GM19238 (cell line): ENCODE data around the gene NPIPA1.
"Not testable (repeated sequence)": the region's sequence is repeated elsewhere in the genome, so short reads cannot be mapped to it uniquely, and the experiment has no call there.

Source experiments
- DNase-seq: peaks from one replicate; pipeline ENCODE4 v3.0.0; 2011; ENCODE audit warnings: low spot score; ENCODE audit not compliant: insufficient read length

Gene NPIPA1

GRCh38 chr16:14930246-14930645, 7.0 kb upstream of the NPIPA1 start:
- DNase-seq = not testable (repeated sequence)

- not testable (repeated sequence) for DNase-seq
Observed at GRCh38 chr16:14930971-14931370, 6.3 kb upstream of the NPIPA1 start.

- not testable (repeated sequence) for DNase-seq
Observed at GRCh38 chr16:14932581-14933375, 4.5 kb upstream of the NPIPA1 start.

GRCh38 chr16:14937994-14938393, 751 bp downstream of the NPIPA1 start:
- DNase-seq = not testable (repeated sequence)

GRCh38 chr16:14942686-14943085, 5.4 kb downstream of the NPIPA1 start:
- not testable (repeated sequence) for DNase-seq

GRCh38 chr16:14955546-14956231, 18.4 kb downstream of the NPIPA1 start:
- DNase-seq = no peak

DNA sequence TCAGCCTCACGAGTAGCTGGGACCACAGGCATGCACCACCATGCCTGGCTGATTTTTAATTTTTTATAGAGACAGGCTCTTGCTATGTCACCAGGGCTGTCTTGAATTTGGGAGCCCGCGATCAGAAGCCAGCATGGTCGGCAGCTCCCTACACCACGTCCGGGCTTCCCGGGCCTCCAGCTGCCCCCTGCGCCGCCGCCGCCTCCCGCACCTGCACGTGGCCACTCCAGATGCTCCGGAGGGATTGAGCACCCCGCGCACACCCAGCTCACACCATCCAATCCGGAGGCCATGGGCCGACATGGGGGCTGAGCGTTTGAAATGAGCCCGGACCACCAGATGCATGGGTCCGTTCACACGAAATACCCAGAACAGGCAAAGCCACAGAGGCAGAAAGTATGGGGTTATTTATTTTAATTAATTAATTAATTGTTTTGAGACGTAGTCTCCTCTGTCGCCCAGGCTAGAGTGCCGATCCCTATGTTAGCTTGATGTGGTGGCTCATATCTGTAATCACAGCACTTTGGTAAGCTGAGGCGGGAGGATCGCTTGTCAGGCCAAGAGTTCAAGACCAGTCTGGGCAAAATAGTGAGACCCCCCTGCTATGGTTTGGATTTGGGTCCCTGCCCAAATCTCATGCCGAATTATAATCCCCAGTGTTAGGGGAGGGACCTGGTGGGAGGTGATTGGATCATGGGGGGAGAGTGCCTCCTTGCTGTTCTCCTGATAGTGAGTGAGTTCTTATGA, 20.5 kb downstream of the NPIPA1 start:
- DNase-seq = no peak

DNA sequence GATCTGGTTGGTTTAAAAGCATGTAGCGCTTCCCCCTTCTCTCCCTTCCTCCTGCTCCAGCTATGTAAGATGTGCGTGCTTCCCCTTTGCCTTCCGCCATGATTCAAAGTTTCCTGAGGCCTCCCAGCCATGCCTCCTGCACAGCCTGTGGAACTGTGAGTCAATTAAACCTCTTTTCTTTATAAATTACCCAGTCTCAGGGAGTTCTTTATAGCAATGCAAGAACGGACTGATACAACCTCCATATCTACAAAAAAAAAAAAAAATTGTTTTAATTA, 21.0 kb downstream of the NPIPA1 start:
- DNase-seq = no peak

DNA sequence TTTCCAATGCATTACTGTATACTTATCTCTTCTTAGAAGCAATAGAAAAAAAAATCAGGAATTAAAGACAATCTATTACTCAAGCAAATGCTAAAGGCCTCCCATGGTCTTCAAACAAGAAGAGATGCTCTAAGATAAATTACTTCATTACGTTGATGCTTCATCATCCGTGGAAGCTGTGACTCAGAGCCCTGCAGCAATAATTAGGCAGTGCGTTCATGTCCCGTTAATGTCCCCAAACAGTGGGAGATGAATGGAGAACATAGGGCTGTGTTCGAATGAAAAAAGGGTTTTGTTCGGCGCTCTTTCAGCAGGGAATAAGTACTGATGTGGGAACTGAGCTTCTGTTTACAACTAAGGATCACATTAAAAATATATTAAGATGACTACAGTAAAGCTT, 21.7 kb downstream of the NPIPA1 start:
- DNase-seq = no peak

- no peak for DNase-seq
Observed at GRCh38 chr16:14961405-14962186, 24.4 kb downstream of the NPIPA1 start.

DNA sequence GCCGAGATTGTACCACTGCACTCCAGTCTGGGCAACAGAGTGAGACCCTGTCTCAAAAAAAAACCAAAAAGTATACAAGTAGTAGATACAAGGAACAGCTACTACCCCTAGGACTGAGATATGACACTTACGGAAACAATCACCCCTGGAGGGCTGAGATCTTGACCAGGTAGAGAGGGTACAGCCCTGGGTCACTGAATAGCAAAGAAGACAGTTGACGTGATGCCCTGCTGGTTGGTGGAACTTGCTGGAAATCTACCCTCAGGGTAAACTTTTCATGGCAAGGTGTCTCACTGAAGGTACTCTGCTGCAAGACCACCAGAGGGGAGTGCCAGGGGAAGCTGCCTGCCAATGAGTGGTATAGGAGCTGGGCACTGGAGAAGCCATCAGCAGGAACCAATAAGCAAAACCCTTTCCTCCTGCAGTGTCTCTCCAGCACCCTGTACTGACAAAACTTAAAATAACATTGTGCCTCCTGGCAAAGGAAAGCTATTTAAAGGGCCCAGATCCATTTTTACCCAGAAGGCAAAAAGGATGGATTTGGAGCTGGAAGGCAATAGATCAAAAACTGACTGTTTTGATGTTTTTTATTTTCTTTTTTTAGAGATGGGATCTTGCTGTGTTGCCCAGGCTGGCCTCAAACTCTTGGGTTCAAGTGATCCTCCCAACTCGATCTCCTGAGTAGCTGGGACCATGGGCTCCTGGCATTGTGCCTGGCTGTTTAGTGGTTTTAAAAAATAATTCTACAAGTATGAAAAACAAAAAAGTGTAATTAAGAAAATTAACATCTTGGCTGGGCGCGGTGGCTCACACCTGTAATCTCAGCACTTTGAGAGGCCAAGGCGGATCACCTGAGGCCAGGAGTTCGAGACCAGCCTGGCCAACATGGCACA, 26.3 kb downstream of the NPIPA1 start:
- no peak for DNase-seq

GRCh38 chr16:14965328-14965727, 28.1 kb downstream of the NPIPA1 start:
- no peak for DNase-seq

DNA sequence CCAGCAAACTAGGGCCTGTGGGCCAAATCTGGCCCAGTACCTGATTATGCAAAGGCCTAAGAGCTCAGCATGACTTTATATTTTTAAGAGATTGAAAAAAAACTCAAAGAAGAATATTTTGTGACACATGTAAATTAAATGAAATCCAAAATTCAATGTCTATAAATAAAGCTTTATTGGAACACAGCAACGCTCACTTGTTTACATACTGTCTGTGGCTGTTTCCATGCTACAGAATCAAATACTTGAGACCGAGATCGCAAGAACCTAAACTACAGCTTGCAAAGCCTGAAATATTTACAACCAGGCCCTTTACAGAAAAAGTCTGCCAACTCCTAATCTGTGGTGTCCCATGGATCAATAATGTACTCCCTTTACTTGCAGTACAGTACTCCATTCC, 32.6 kb downstream of the NPIPA1 start:
- not testable (repeated sequence) for DNase-seq

DNA sequence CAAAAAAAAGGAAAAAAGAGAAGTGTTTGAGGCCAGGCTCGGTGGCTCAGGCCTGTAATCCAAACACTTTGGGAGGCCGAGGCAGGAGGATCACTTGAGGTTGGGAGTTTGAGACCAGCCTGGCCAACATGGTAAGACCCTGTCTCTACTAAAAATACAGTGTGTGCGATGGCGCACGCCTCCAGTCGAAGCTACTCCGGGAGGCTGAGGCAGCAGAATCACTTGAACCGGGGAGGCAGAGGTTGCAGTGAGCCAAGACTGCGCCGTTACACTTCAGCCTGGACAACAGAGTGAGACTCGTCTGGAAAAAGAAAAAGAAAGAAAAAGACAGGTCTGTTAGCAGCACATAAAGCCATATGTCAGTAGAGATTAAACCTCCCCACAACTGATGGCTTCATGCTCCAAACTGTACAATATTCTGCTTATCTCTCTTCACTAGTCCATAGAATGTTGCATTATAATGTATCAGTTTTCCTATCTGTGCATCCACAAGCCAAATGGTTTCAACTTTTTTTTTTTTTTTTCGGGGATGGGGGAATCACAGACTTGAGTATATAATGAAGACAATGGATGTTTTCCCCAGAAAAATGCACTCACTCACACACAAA, 34.5 kb downstream of the NPIPA1 start:
- DNase-seq = not testable (repeated sequence)

DNA sequence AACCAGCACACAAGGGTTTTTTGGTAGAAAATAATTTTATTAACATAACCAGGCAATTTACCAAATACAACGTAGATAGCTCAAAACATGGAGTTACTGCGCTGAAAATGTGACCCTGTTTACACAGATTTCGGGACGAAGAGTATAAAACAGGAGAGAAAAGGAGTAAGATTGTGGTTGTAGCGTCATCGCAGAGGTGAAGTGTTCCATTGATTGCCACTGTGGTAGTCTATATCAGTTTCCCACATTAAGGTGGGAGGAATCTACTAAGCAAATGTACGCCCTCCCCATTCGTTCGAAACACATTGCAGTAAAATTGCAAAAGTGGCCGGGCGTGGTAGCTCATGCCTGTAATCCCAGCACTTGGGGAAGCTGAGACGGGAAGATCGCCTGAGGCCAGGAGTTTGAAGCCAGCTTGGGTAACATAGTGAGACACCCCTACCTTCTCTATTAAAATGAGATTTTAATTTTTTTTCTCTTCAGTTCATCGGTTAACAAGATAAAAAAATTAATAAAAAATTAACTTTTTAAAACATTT, 36.6 kb downstream of the NPIPA1 start:
- DNase-seq = not testable (repeated sequence)

DNA sequence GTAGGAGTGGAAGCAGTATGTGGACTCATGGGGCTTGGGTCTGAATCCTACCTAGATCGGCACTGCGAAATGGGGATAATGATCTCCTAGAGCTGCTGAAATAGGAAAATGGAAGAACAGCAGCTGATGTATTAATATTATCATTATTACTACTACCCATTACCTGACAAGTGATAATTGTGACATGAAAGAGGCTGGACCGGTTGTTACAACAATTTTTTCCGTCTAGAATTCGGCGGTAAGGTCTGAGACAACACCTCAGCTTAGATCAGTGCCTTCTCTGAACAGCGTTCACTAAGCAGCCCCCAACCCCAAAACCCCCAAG, 37.0 kb downstream of the NPIPA1 start:
- not testable (repeated sequence) for DNase-seq

GRCh38 chr16:14974656-14975417, 37.6 kb downstream of the NPIPA1 start, which contains the start of gene PDXDC1:
Gene PDXDC1 (plus strand): TSS chr16:14975026. CDS start chr16:14975200, 174 bp downstream.
- peak; percentile 90 for DNase-seq

- DNase-seq = not testable (repeated sequence)
Observed at GRCh38 chr16:14975418-14976194, 38.4 kb downstream of the NPIPA1 start.
